K562 (cell line): ENCODE data around the gene RNF25. TPM values are rescaled to one million over a fixed set of nuclear protein-coding genes. Genes with fewer than 3 reads are reported as not detected.

Experiments
- ATAC-seq: fragments of 200-7000 bp; cut with Tn5 transposase; 3 replicates; pipeline ENCODE4 v1.9.1; 2020; ENCODE audit warnings: moderate library complexity
- BruUV-seq: library from RNA; stranded (reverse); fragments of 400-500 nt; replicated peaks from 2 replicates; lab custom pipeline; 2021; lab: Mats Ljungman, UMichigan
- CTCF ChIA-PET: fragments of 300-600 bp; formaldehyde crosslinking; extraction: SDS; loops from one replicate; lab custom pipeline; 2021; ENCODE audit warnings: low intra/inter-chr PET ratio; lab: Yijun Ruan, JAX
- POLR2A ChIA-PET: fragments of 300-600, 350-650 bp; sonication (Branson Sonifier 250); formaldehyde crosslinking; extraction: SDS; loops from one replicate; lab custom pipeline; 2021; ENCODE audit warnings: antibody characterized with exemption, inconsistent platforms; lab: Yijun Ruan, JAX
- DNase-seq, 4 experiments: peaks; one replicate each; pipeline versions ENCODE4 v3.0.0 to v3.0.0-alpha.2; 2011 to 2018; ENCODE audit warnings: low spot score in 3 of 4, mixed read lengths in 3 of 4; ENCODE audit errors: extremely low read depth in 1 of 4
- FAIRE-seq: peaks from 2 replicates; lab custom pipeline; 2011; peaks lifted over from hg19 to GRCh38; lab: Jason Lieb, UNC
- H2AFZ ChIP-seq: 2 replicates; pipeline ENCODE4 v1.6.0; 2011; ENCODE audit warnings: low read depth, low read length, control low read depth, inconsistent platforms
- H3K27ac ChIP-seq: fragments of 200-600 bp; 3 replicates; pipeline ENCODE4 v1.8.0; 2011; ENCODE audit warnings: low read depth, mild to moderate bottlenecking, control low read depth, inconsistent platforms, low read length, moderate library complexity, mixed read lengths; ENCODE audit errors: extremely low read depth
- H3K27me3 ChIP-seq, 2 experiments: fragments of 300-600 bp in 1 of 2; 2 replicates in 1 of 2; 3 replicates in 1 of 2; pipeline versions ENCODE4 v1.6.0 to v1.8.0; 2011; ENCODE audit warnings: inconsistent platforms in 2 of 2, low read length in 2 of 2, mild to moderate bottlenecking in 1 of 2, mixed read lengths in 1 of 2, moderate library complexity in 1 of 2; ENCODE audit not compliant: control insufficient read depth in 2 of 2, insufficient read depth in 2 of 2
- H3K36me3 ChIP-seq: fragments of 300-600 bp; 3 replicates; pipeline ENCODE4 v1.8.0; 2011; ENCODE audit warnings: mild to moderate bottlenecking, low read length, inconsistent platforms; ENCODE audit not compliant: control insufficient read depth, insufficient read depth
- H3K4me1 ChIP-seq, 2 experiments: fragments of 200-600 bp in 1 of 2; replicated peaks in 1 of 2; 2 replicates in 1 of 2; 3 replicates in 1 of 2; pipeline versions ENCODE4 v1.5.1 to v1.8.0; 2011; ENCODE audit warnings: inconsistent platforms in 2 of 2, low read length in 2 of 2, mild to moderate bottlenecking in 1 of 2, mixed read lengths in 1 of 2, moderate library complexity in 1 of 2; ENCODE audit not compliant: control insufficient read depth in 2 of 2, insufficient read depth in 2 of 2
- H3K4me2 ChIP-seq: 2 replicates; pipeline ENCODE4 v1.6.1; 2011; ENCODE audit warnings: low read length, control low read depth, inconsistent platforms, mixed read lengths; ENCODE audit not compliant: insufficient read depth
- H3K4me3 ChIP-seq: fragments of 200-600 bp; sonication (generic), shearing (Covaris generic); 2 replicates; pipeline ENCODE4 v1.5.1; 2016; ENCODE audit warnings: control low read depth, inconsistent platforms
- H3K79me2 ChIP-seq: fragments of 200-600 bp; 3 replicates; pipeline ENCODE4 v1.8.0; 2011; ENCODE audit warnings: low read length, inconsistent platforms; ENCODE audit not compliant: control insufficient read depth, insufficient read depth
- H3K9ac ChIP-seq, 2 experiments: 2 replicates each; pipeline versions ENCODE4 v1.6.0 to v1.6.1; 2011; ENCODE audit warnings: low read depth in 2 of 2, low read length in 2 of 2, control low read depth in 1 of 2, inconsistent platforms in 1 of 2, mild to moderate bottlenecking in 1 of 2, mixed read lengths in 1 of 2; ENCODE audit not compliant: insufficient read depth in 1 of 2
- H3K9me1 ChIP-seq: one replicate; pipeline ENCODE4 v1.6.0; 2011; ENCODE audit warnings: inconsistent platforms, mild to moderate bottlenecking, low read length, moderate library complexity; ENCODE audit not compliant: control insufficient read depth, insufficient read depth
- H3K9me3 ChIP-seq: replicated peaks from 2 replicates; pipeline ENCODE4 v1.5.1; 2011; ENCODE audit warnings: low read depth, low read length, inconsistent platforms; ENCODE audit not compliant: control insufficient read depth, insufficient read depth
- H4K20me1 ChIP-seq: replicated peaks from 2 replicates; pipeline ENCODE4 v1.6.1; 2011; ENCODE audit warnings: low read length, inconsistent platforms, mixed read lengths; ENCODE audit not compliant: control insufficient read depth, insufficient read depth
- CTBP1 ChIP-seq: fragments of 450-650 bp; IDR thresholded peaks from 2 replicates; pipeline ENCODE4 v1.6.1; 2016; ENCODE audit warnings: borderline replicate concordance
- IRF2 ChIP-seq: sonication (generic); formaldehyde crosslinking; IDR thresholded peaks from 2 replicates; pipeline ENCODE4 v1.8.1; 2022; ENCODE audit warnings: mild to moderate bottlenecking, missing genetic modification reagents
- RAD21 ChIP-seq, 2 experiments: fragments of 250-450 bp in 1 of 2; fragments of 450-650 bp in 1 of 2; sonication (Bioruptor Pico) in 1 of 2; formaldehyde crosslinking in 1 of 2; IDR thresholded peaks in 1 of 2; conservative IDR thresholded peaks in 1 of 2; 2 replicates each; pipeline versions ENCODE4 v1.4.0 to v1.8.0; 2020 to 2022; ENCODE audit warnings: mild to moderate bottlenecking in 2 of 2, moderate library complexity in 1 of 2
- YY1 ChIP-seq, 3 experiments: IDR thresholded peaks; 2 replicates each; pipeline ENCODE4 v1.6.1; 2011; ENCODE audit warnings: low read length in 2 of 3, mild to moderate bottlenecking in 2 of 3, moderate library complexity in 2 of 3, borderline replicate concordance in 1 of 3, control low read depth in 1 of 3, low read depth in 1 of 3; ENCODE audit not compliant: insufficient read depth in 3 of 3, insufficient replicate concordance in 2 of 3, control insufficient read depth in 1 of 3, insufficient read length in 1 of 3; ENCODE audit errors: extremely low read depth in 1 of 3
- ZNF316 ChIP-seq: fragments of 450-650 bp; IDR thresholded peaks from 2 replicates; pipeline ENCODE4 v1.6.1; 2016
- WGBS: fragments of 100-300 bp; shearing (Covaris generic); methylation state at CpG from one replicate; pipeline ENCODE4 v1.1.6; 2016; ENCODE audit warnings: low coverage, mixed read lengths; ENCODE audit not compliant: insufficient coverage; ENCODE audit errors: missing lambda C conversion rate; 5-methylcytosine and 5-hydroxymethylcytosine counted together
- in situ Hi-C: fragments of 300-500 bp; cut with MboI; formaldehyde crosslinking; loops from 4 replicates; pipeline ENCODE4 v1.15.0; 2018; ENCODE audit warnings: inconsistent platforms, mixed read lengths
- intact Hi-C: fragments of 100-400 bp; cut with micrococcal nuclease; formaldehyde crosslinking; loops from 2 replicates; pipeline ENCODE4 v1.14.2; 2022
- polyA plus RNA-seq, 8 experiments: library from polyadenylated mRNA; depleted of rRNA in 4 of 8; stranded (reverse) in 5 of 8; unstranded in 3 of 8; fragments of >200 nt; fragmentation: Nextera tagmentation in 2 of 8; fragmentation: Illumina TruSeq in 1 of 8; extraction: Ambion mirVana in 2 of 8; extraction: Trizol in 1 of 8; gene quantifications; 2 replicates each; pipeline versions ENCODE4 v1.2.1 to v1.2.3, GENCODE V29; 2011 to 2014; ENCODE audit warnings: inconsistent platforms in 1 of 8, missing spikeins in 1 of 8
- total RNA-seq, 7 experiments: library from RNA; depleted of rRNA in 6 of 7; stranded (reverse); fragments of >200 nt in 6 of 7; fragmentation: Illumina TruSeq in 2 of 7; extraction: Trizol in 2 of 7; gene quantifications; 2 replicates each; pipeline versions ENCODE4 v1.2.1 to v1.2.3, GENCODE V29; 2011 to 2021; ENCODE audit warnings: low replicate concordance in 1 of 7
- TF ChIP-seq, protein P1 (sequence below), 3 experiments: IDR thresholded peaks in 2 of 3; conservative IDR thresholded peaks in 1 of 3; 2 replicates each; pipeline ENCODE4 v1.5.1; 2011 to 2012; ENCODE audit warnings: low read length in 3 of 3, mild to moderate bottlenecking in 3 of 3, control low read depth in 2 of 3, improper control_type of control experiment in 1 of 3, inconsistent platforms in 1 of 3, low read depth in 1 of 3, mixed read lengths in 1 of 3, moderate library complexity in 1 of 3; ENCODE audit not compliant: insufficient read depth in 2 of 3

Gene RNF25
- total and polyA plus RNA-seq, 9 of the 15 experiments (the other 6 are each of a cell fraction or from before 2014, with no cell fraction given) = 2.3 to 49.8 (median 20.5) TPM

DNA sequence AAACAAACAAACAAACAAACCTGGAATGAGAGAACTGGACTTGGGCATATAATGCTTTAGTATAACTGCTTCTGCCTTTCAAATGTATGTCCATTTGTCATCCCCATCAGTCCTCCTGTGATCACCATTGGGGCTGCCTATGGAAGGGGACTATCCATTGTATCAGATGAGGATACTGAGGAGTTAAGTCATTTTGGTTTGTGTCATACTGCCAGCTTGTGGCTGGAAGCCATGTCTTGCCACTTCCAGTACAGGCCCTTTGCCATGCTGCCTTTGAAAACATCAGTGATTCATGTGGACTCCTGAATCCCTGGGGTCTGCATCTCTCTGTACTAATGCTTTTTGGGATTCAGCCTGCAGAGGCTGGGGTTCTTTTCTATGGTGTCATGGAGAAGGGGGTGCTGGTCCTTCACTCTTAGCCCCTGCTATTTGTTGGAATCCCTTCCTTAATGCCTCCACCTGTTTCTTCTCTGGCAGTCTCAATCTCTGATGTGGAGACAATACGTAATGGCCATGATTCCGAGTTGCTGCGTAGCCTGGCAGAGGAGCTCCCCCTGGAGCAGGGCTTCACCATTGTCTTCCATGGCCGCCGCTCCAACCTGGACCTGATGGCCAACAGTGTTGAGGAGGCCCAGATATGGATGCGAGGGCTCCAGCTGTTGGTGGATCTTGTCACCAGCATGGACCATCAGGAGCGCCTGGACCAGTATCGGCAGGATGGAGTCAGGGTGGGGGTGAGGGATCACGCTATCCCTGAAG lies 53.5 kb downstream of the RNF25 start:
- intact Hi-C loops = no loop called here
- ATAC-seq (peak; percentile 78), FAIRE-seq (no peak), DNase-seq (no peak)
- CTCF ChIA-PET = no interaction called here
- Histone ChIP-seq H3K4me1 (no peaks in the 10 kb centered on the region; a peak in 1 of 5 replicates), H3K27ac (no peak overlapping the region), H3K9me1 (no peaks in the 10 kb centered on the region), H3K79me2 (no peaks in the 10 kb centered on the region), H2AFZ (no peak overlapping the region), H3K9ac (no peak overlapping the region), H3K27me3 (peaks cover 0 to 4% of the 10 kb centered on the region in 2 experiments; a peak in 2 of 5 replicates), H3K36me3 (no peaks in the 10 kb centered on the region), H3K4me3 (no peak overlapping the region), H4K20me1 (no peaks in the 10 kb centered on the region), H3K9me3 (no peaks in the 10 kb centered on the region), H3K4me2 (no peak overlapping the region)
- BruUV-seq = no TSS peak
- POLR2A ChIA-PET = interaction anchor here (0.6 to 0.7 kb wide), 2 partner anchors 9 to 325 kb away, joined by 3 read pairs; no protein-coding TSS in a partner anchor
- 14% methylated on average over 8 of the region's 9 CpGs for WGBS
- TF ChIP-seq CTBP1 = 0 out of 2 replicates have a peak, but pooled peaks have one; percentile 21
- TF ChIP-seq, protein P1, sequence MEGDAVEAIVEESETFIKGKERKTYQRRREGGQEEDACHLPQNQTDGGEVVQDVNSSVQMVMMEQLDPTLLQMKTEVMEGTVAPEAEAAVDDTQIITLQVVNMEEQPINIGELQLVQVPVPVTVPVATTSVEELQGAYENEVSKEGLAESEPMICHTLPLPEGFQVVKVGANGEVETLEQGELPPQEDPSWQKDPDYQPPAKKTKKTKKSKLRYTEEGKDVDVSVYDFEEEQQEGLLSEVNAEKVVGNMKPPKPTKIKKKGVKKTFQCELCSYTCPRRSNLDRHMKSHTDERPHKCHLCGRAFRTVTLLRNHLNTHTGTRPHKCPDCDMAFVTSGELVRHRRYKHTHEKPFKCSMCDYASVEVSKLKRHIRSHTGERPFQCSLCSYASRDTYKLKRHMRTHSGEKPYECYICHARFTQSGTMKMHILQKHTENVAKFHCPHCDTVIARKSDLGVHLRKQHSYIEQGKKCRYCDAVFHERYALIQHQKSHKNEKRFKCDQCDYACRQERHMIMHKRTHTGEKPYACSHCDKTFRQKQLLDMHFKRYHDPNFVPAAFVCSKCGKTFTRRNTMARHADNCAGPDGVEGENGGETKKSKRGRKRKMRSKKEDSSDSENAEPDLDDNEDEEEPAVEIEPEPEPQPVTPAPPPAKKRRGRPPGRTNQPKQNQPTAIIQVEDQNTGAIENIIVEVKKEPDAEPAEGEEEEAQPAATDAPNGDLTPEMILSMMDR (IDR thresholded peaks at IDR 0.05 in 2 of 3, conservative IDR thresholded peaks at IDR 0.05 in 1 of 3; ENCODE audit: insufficient read depth in 2 of 3, low read depth in 1 of 3, low read length in 3 of 3) = peak in 1 of 3 experiments; percentile 13; a peak in 1 of 6 replicates
- TF ChIP-seq IRF2 (CRISPR knock-in tag) = no peak
- peak in 1 of 2 experiments; percentile 30; a peak in 2 of 4 replicates for TF ChIP-seq RAD21 (CRISPR knock-in tag; conservative IDR thresholded peaks at IDR 0.05 in 1 of 2, IDR thresholded peaks at IDR 0.05 in 1 of 2)
- no peak for TF ChIP-seq ZNF316
- TF ChIP-seq YY1 (IDR thresholded peaks at IDR 0.05; ENCODE audit: borderline replicate concordance in 1 of 3, control insufficient read depth in 1 of 3, extremely low read depth in 1 of 3, insufficient read depth in 3 of 3, insufficient read length in 1 of 3, insufficient replicate concordance in 2 of 3, low read depth in 1 of 3, low read length in 2 of 3) = peak in 1 of 3 experiments; percentile 33
- in situ Hi-C loops = no loop called here
